PC-9 (cell line): ENCODE measurements around the gene ANKRD35. TPM values are rescaled to one million over a fixed set of nuclear protein-coding genes. Genes with fewer than 3 reads are reported as not detected.

Source experiments
- BruUV-seq: library from RNA; stranded (reverse); fragments of 400-500 nt; replicated peaks from 2 replicates; lab custom pipeline; 2021; lab: Mats Ljungman, UMichigan
- CTCF ChIA-PET: fragments of 300-600 bp; sonication (Branson Sonifier 250); formaldehyde crosslinking; loops from one replicate; lab custom pipeline; 2022; ENCODE audit warnings: antibody characterized with exemption; lab: Charles Lee
- POLR2A ChIA-PET: fragments of 300-600 bp; sonication (Branson Sonifier 250); formaldehyde crosslinking; loops from one replicate; lab custom pipeline; 2022; ENCODE audit warnings: antibody characterized with exemption; ENCODE audit not compliant: unreplicated experiment; lab: Charles Lee
- DNase-seq, 2 experiments: peaks; one replicate each; pipeline versions ENCODE4 v3.0.0 to v3.0.0-alpha.2; 2015 to 2022; ENCODE audit warnings: mixed read lengths in 1 of 2
- H2AFZ ChIP-seq: fragments of 200-600 bp; sonication (generic); 2 replicates; pipeline ENCODE4 v1.8.1; 2017; ENCODE audit warnings: antibody characterized with exemption
- H3F3A ChIP-seq: fragments of 200-600 bp; sonication (generic); 2 replicates; pipeline ENCODE4 v1.8.1; 2017; ENCODE audit warnings: antibody characterized with exemption, mild to moderate bottlenecking, low read depth; ENCODE audit not compliant: insufficient read depth
- H3K27ac ChIP-seq: fragments of 200-600 bp; sonication (generic); 2 replicates; pipeline ENCODE4 v1.6.1; 2016; ENCODE audit warnings: mixed run types
- H3K27me3 ChIP-seq: fragments of 200-600 bp; sonication (generic); 2 replicates; pipeline ENCODE4 v1.6.1; 2016; ENCODE audit warnings: low read depth, mixed run types; ENCODE audit not compliant: insufficient read depth
- H3K36me3 ChIP-seq: fragments of 200-600 bp; sonication (generic); 2 replicates; pipeline ENCODE4 v1.6.1; 2016; ENCODE audit warnings: low read depth, mixed run types
- H3K4me1 ChIP-seq: fragments of 200-600 bp; sonication (generic); replicated peaks from 2 replicates; pipeline ENCODE4 v1.6.1; 2016; ENCODE audit warnings: mixed run types; ENCODE audit not compliant: insufficient read depth
- H3K4me2 ChIP-seq: fragments of 200-600 bp; sonication (generic); 2 replicates; pipeline ENCODE4 v1.6.1; 2017; ENCODE audit warnings: mixed run types
- H3K4me3 ChIP-seq: fragments of 200-600 bp; sonication (generic); 2 replicates; pipeline ENCODE4 v1.6.1; 2016; ENCODE audit warnings: mixed run types
- H3K79me2 ChIP-seq: fragments of 200-600 bp; sonication (generic); 2 replicates; pipeline ENCODE4 v1.6.1; 2017; ENCODE audit warnings: low read depth, mixed run types
- H3K9me2 ChIP-seq: fragments of 200-600 bp; sonication (generic); 2 replicates; pipeline ENCODE4 v1.8.1; 2017; ENCODE audit warnings: mild to moderate bottlenecking; ENCODE audit not compliant: insufficient read depth
- H3K9me3 ChIP-seq: fragments of 200-600 bp; sonication (generic); 2 replicates; pipeline ENCODE4 v1.8.1; 2016; ENCODE audit warnings: low read depth; ENCODE audit not compliant: insufficient read depth
- H4K20me1 ChIP-seq: fragments of 200-600 bp; sonication (generic); 2 replicates; pipeline ENCODE4 v1.8.1; 2017; ENCODE audit not compliant: insufficient read depth
- CTCF ChIP-seq: fragments of 200-600 bp; sonication (generic); conservative IDR thresholded peaks from 2 replicates; pipeline ENCODE4 v1.6.1; 2017; ENCODE audit warnings: mixed run types, antibody characterized with exemption, mild to moderate bottlenecking, moderate library complexity
- EZH2 ChIP-seq: fragments of 200-600 bp; sonication (generic); IDR thresholded peaks from 2 replicates; pipeline ENCODE4 v1.8.0; 2017; ENCODE audit warnings: antibody characterized with exemption, low read depth
- intact Hi-C: fragments of 100-400 bp; cut with micrococcal nuclease; formaldehyde crosslinking; loops from one replicate; pipeline ENCODE4 v1.10.0; 2022; ENCODE audit not compliant: unreplicated experiment
- total RNA-seq: library from RNA; stranded (reverse); gene quantifications from 2 replicates; pipeline ENCODE4 v1.2.3, GENCODE V29; 2021

Gene ANKRD35
- total RNA-seq, 1 experiment from 2014 or later = 1.2 TPM

GRCh38 chr1:145868232-145868631 lies 17.4 kb downstream of the ANKRD35 start:
- Histone ChIP-seq H4K20me1 (no peaks in the 10 kb centered on the region), H3K79me2 (no peaks in the 10 kb centered on the region), H3K4me3 (no peak overlapping the region), H3K4me1 (peaks cover 4% of the 10 kb centered on the region; the same call in 1 of the 2 replicates), H3F3A (no peaks in the 10 kb centered on the region), H3K27me3 (no peaks in the 10 kb centered on the region; the same call in 1 of the 2 replicates), H3K9me3 (no peaks in the 10 kb centered on the region), H3K36me3 (no peaks in the 10 kb centered on the region), H3K9me2 (no peaks in the 10 kb centered on the region), H2AFZ (no peak overlapping the region), H3K27ac (no peak overlapping the region), H3K4me2 (no peak overlapping the region)
- CTCF ChIA-PET = no interaction called here
- intact Hi-C loops = no loop called here
- TF ChIP-seq EZH2 (no peak), CTCF (no peak)
- BruUV-seq = no TSS peak
- DNase-seq = no peak
- POLR2A ChIA-PET = no interaction called here

GRCh38 chr1:145863282-145864018 lies 22.2 kb downstream of the ANKRD35 start:
- no peak overlapping the region for H3K4me3 ChIP-seq
- CTCF ChIA-PET = interaction anchor here (0.6 kb wide), 1 partner anchor 123 kb away, joined by 4 read pairs; no protein-coding TSS in a partner anchor
- H4K20me1 ChIP-seq = no peaks in the 10 kb centered on the region
- H3K36me3 ChIP-seq = no peaks in the 10 kb centered on the region
- POLR2A ChIA-PET = no interaction called here
- intact Hi-C loops = no loop called here
- no peak overlapping the region for H3K4me2 ChIP-seq
- H3K9me2 ChIP-seq = no peaks in the 10 kb centered on the region
- peaks cover under 1% of the 10 kb centered on the region; the same call in 1 of the 2 replicates for H3K79me2 ChIP-seq
- peaks cover 4% of the 10 kb centered on the region; the same call in 1 of the 2 replicates for H3F3A ChIP-seq
- DNase-seq = no peak
- H3K4me1 ChIP-seq = peaks cover 3% of the 10 kb centered on the region; the same call in 1 of the 2 replicates
- no peak overlapping the region for H2AFZ ChIP-seq
- no peak for TF ChIP-seq EZH2
- no peak for TF ChIP-seq CTCF
- no TSS peak for BruUV-seq
- no peaks in the 10 kb centered on the region; the same call in 1 of the 2 replicates for H3K27me3 ChIP-seq
- H3K27ac ChIP-seq = no peak overlapping the region
- no peaks in the 10 kb centered on the region for H3K9me3 ChIP-seq

- intact Hi-C loops = loop anchor here (1.0 to 5.0 kb wide), 3 partner anchors 33 to 178 kb away; partner anchors contain the start of gene PEX11B
- Histone ChIP-seq H3K79me2 (peaks cover 14% of the 10 kb centered on the region), H3K27me3 (no peaks in the 10 kb centered on the region), H3K36me3 (0 out of 2 replicates have a peak, but pooled peaks cover 14% of the 10 kb centered on the region), H3K9me3 (no peaks in the 10 kb centered on the region), H3K4me2 (peak overlapping the region; percentile 75), H3K4me3 (peak overlapping the region; percentile 93), H3K4me1 (peaks cover 8% of the 10 kb centered on the region), H3K9me2 (no peaks in the 10 kb centered on the region), H4K20me1 (no peaks in the 10 kb centered on the region), H2AFZ (peak overlapping the region; percentile 89), H3F3A (peaks cover 4% of the 10 kb centered on the region; the same call in 1 of the 2 replicates), H3K27ac (peak overlapping the region; percentile 23; the same call in 1 of the 2 replicates)
- CTCF ChIA-PET = interaction anchor here (0.6 to 2.3 kb wide), 9 partner anchors 10 to 120 kb away, joined by 3 to 29 read pairs (median 4); partner anchors contain the start of genes NUDT17 and PEX11B
- BruUV-seq = TSS peak; percentile 52
- peak; percentile 72 to 90 for DNase-seq
- POLR2A ChIA-PET = interaction anchor here (0.5 to 1.8 kb wide), 7 partner anchors 19 to 105 kb away, joined by 3 to 7 read pairs (median 5); partner anchors contain the start of genes ANKRD34A, PEX11B and POLR3GL
- TF ChIP-seq EZH2 (no peak), CTCF (no peak)
These were observed 26.1 kb downstream of the ANKRD35 start for GRCh38 chr1:145859491-145860023.
